ENCODE measurements around the gene PAK5. TPM values are rescaled to one million over a fixed set of nuclear protein-coding genes. Genes with fewer than 3 reads are reported as not detected.

The PAK5 gene
- total RNA-seq, 2 experiments from 2014 or later, result not detected

- Mint-ChIP-seq H3K4me3 (no peak overlapping the region), H3K27me3 (no peaks in the 10 kb centered on the region), H3K9me3 (no peaks in the 10 kb centered on the region), H3K36me3 (no peaks in the 10 kb centered on the region), H3K4me1 (no peaks in the 10 kb centered on the region), H3K27ac (no peak overlapping the region)
- no peak for ATAC-seq (ENCODE audit: low read depth)
- no peak for DNase-seq
- POLR2A ChIA-PET, result no interaction called here
Measured at GRCh38 chr20:9689041-9689440, 149.8 kb downstream of the PAK5 start.

GRCh38 chr20:9686866-9687265 lies 152.0 kb downstream of the PAK5 start:
- POLR2A ChIA-PET, result no interaction called here
- Mint-ChIP-seq H3K4me1 (no peaks in the 10 kb centered on the region), H3K36me3 (no peaks in the 10 kb centered on the region), H3K27ac (no peak overlapping the region), H3K4me3 (no peak overlapping the region), H3K27me3 (no peaks in the 10 kb centered on the region), H3K9me3 (no peaks in the 10 kb centered on the region)
- DNase-seq (no peak), ATAC-seq (ENCODE audit: low read depth) (no peak)

- no peaks in the 10 kb centered on the region for H3K27me3 Mint-ChIP-seq
- no peaks in the 10 kb centered on the region for H3K36me3 Mint-ChIP-seq
- H3K27ac Mint-ChIP-seq, result no peak overlapping the region
- no peak for DNase-seq
- ATAC-seq (ENCODE audit: low read depth), result no peak
- no peaks in the 10 kb centered on the region for H3K9me3 Mint-ChIP-seq
- H3K4me1 Mint-ChIP-seq, result no peaks in the 10 kb centered on the region
- POLR2A ChIA-PET, result no interaction called here
- H3K4me3 Mint-ChIP-seq, result no peak overlapping the region
Measured at GRCh38 chr20:9686455-9686854, 152.4 kb downstream of the PAK5 start.

GRCh38 chr20:9686001-9686400 lies 152.9 kb downstream of the PAK5 start:
- Mint-ChIP-seq H3K9me3 (no peaks in the 10 kb centered on the region), H3K4me1 (no peaks in the 10 kb centered on the region), H3K4me3 (no peak overlapping the region), H3K36me3 (no peaks in the 10 kb centered on the region), H3K27me3 (no peaks in the 10 kb centered on the region), H3K27ac (no peak overlapping the region)
- DNase-seq (no peak), ATAC-seq (ENCODE audit: low read depth) (no peak)
- POLR2A ChIA-PET, result no interaction called here

GRCh38 chr20:9685011-9685410 lies 153.9 kb downstream of the PAK5 start:
- H3K4me1 Mint-ChIP-seq, result no peaks in the 10 kb centered on the region
- no peaks in the 10 kb centered on the region for H3K27me3 Mint-ChIP-seq
- ATAC-seq (ENCODE audit: low read depth) (no peak), DNase-seq (no peak)
- no peaks in the 10 kb centered on the region for H3K36me3 Mint-ChIP-seq
- no peaks in the 10 kb centered on the region for H3K9me3 Mint-ChIP-seq
- H3K27ac Mint-ChIP-seq, result no peak overlapping the region
- H3K4me3 Mint-ChIP-seq, result no peak overlapping the region
- POLR2A ChIA-PET, result no interaction called here

GRCh38 chr20:9677100-9677623 lies 161.7 kb downstream of the PAK5 start:
- H3K9me3 Mint-ChIP-seq, result peaks cover 1% of the 10 kb centered on the region
- no peak for ATAC-seq (ENCODE audit: low read depth)

GRCh38 chr20:9672981-9673380 lies 165.9 kb downstream of the PAK5 start:
- no peaks in the 10 kb centered on the region for H3K27me3 Mint-ChIP-seq
- DNase-seq, result no peak
- H3K4me3 Mint-ChIP-seq, result no peak overlapping the region
- POLR2A ChIA-PET, result no interaction called here
- no peak for ATAC-seq (ENCODE audit: low read depth)
- H3K9me3 Mint-ChIP-seq, result peaks cover 1% of the 10 kb centered on the region
- no peaks in the 10 kb centered on the region for H3K36me3 Mint-ChIP-seq
- no peaks in the 10 kb centered on the region for H3K4me1 Mint-ChIP-seq
- no peak overlapping the region for H3K27ac Mint-ChIP-seq

More at GRCh38 chr20:9677100-9677623, 161.7 kb downstream of the PAK5 start:
- Mint-ChIP-seq H3K27me3 (no peaks in the 10 kb centered on the region), H3K36me3 (no peaks in the 10 kb centered on the region), H3K27ac (no peak overlapping the region), H3K4me1 (no peaks in the 10 kb centered on the region), H3K4me3 (no peak overlapping the region)
- DNase-seq, result no peak
- POLR2A ChIA-PET, result no interaction called here

GRCh38 chr20:9672027-9672426 lies 166.8 kb downstream of the PAK5 start:
- POLR2A ChIA-PET, result no interaction called here
- ATAC-seq (ENCODE audit: low read depth), result no peak

GRCh38 chr20:9668381-9668780 lies 170.5 kb downstream of the PAK5 start:
- Mint-ChIP-seq H3K27me3 (no peaks in the 10 kb centered on the region), H3K4me3 (no peak overlapping the region), H3K4me1 (no peaks in the 10 kb centered on the region), H3K27ac (no peak overlapping the region), H3K9me3 (peaks cover 3% of the 10 kb centered on the region), H3K36me3 (no peaks in the 10 kb centered on the region)
- POLR2A ChIA-PET, result no interaction called here
- ATAC-seq (ENCODE audit: low read depth) (no peak), DNase-seq (no peak)

More at GRCh38 chr20:9672027-9672426, 166.8 kb downstream of the PAK5 start:
- no peaks in the 10 kb centered on the region for H3K27me3 Mint-ChIP-seq
- H3K4me3 Mint-ChIP-seq, result no peak overlapping the region
- H3K36me3 Mint-ChIP-seq, result no peaks in the 10 kb centered on the region
- H3K4me1 Mint-ChIP-seq, result no peaks in the 10 kb centered on the region
- DNase-seq, result no peak
- H3K27ac Mint-ChIP-seq, result no peak overlapping the region
- peaks cover 1% of the 10 kb centered on the region for H3K9me3 Mint-ChIP-seq

GRCh38 chr20:9663423-9663822 lies 175.5 kb downstream of the PAK5 start:
- ATAC-seq (ENCODE audit: low read depth) (no peak), DNase-seq (no peak)
- Mint-ChIP-seq H3K9me3 (peaks cover 3% of the 10 kb centered on the region), H3K36me3 (no peaks in the 10 kb centered on the region), H3K4me3 (no peak overlapping the region), H3K27ac (no peak overlapping the region), H3K4me1 (no peaks in the 10 kb centered on the region), H3K27me3 (no peaks in the 10 kb centered on the region)
- POLR2A ChIA-PET, result no interaction called here

GRCh38 chr20:9660236-9660868 lies 178.5 kb downstream of the PAK5 start:
- Mint-ChIP-seq H3K27ac (no peak overlapping the region), H3K9me3 (no peaks in the 10 kb centered on the region), H3K4me3 (no peak overlapping the region), H3K4me1 (no peaks in the 10 kb centered on the region), H3K36me3 (no peaks in the 10 kb centered on the region), H3K27me3 (no peaks in the 10 kb centered on the region)
- no peak for DNase-seq
- POLR2A ChIA-PET, result no interaction called here
- no peak for ATAC-seq (ENCODE audit: low read depth)

GRCh38 chr20:9647741-9648140 lies 191.1 kb downstream of the PAK5 start:
- ATAC-seq (ENCODE audit: low read depth), result no peak

GRCh38 chr20:9646375-9646774 lies 192.5 kb downstream of the PAK5 start:
- ATAC-seq (ENCODE audit: low read depth), result no peak
- DNase-seq, result no peak
- Mint-ChIP-seq H3K4me3 (no peak overlapping the region), H3K9me3 (peaks cover 1% of the 10 kb centered on the region), H3K27ac (no peak overlapping the region), H3K36me3 (no peaks in the 10 kb centered on the region), H3K27me3 (no peaks in the 10 kb centered on the region), H3K4me1 (no peaks in the 10 kb centered on the region)
- POLR2A ChIA-PET, result no interaction called here

More at GRCh38 chr20:9647741-9648140, 191.1 kb downstream of the PAK5 start:
- Mint-ChIP-seq H3K27me3 (no peaks in the 10 kb centered on the region), H3K4me3 (no peak overlapping the region), H3K4me1 (no peaks in the 10 kb centered on the region), H3K27ac (no peak overlapping the region), H3K36me3 (no peaks in the 10 kb centered on the region), H3K9me3 (peaks cover 1% of the 10 kb centered on the region)
- POLR2A ChIA-PET, result no interaction called here
- DNase-seq, result no peak

GRCh38 chr20:9642882-9643281 lies 196.0 kb downstream of the PAK5 start:
- Mint-ChIP-seq H3K36me3 (no peaks in the 10 kb centered on the region), H3K27me3 (no peaks in the 10 kb centered on the region)

More at GRCh38 chr20:9642882-9643281, 196.0 kb downstream of the PAK5 start:
- Mint-ChIP-seq H3K4me1 (no peaks in the 10 kb centered on the region), H3K4me3 (no peak overlapping the region), H3K27ac (no peak overlapping the region), H3K9me3 (peaks cover 5% of the 10 kb centered on the region)
- ATAC-seq (ENCODE audit: low read depth) (no peak), DNase-seq (no peak)
- POLR2A ChIA-PET, result no interaction called here
